CD4-positive, alpha-beta T cell (primary cell): ENCODE results near the gene SCGB1C2. TPM values are rescaled to one million over a fixed set of nuclear protein-coding genes. Genes with fewer than 3 reads are reported as not detected.

Experiments
- ATAC-seq: fragments of 200-7000 bp; cut with Tn5 transposase; one replicate; pipeline ENCODE4 v1.10.0; 2022; ENCODE audit warnings: mild to moderate bottlenecking; ENCODE audit not compliant: poor library complexity
- CTCF ChIA-PET: fragments of 350-600 bp; sonication (Branson Sonifier 250); formaldehyde crosslinking; loops from one replicate; lab custom pipeline; 2021; ENCODE audit warnings: antibody characterized with exemption, inconsistent platforms; lab: Charles Lee
- POLR2A ChIA-PET: fragments of 350-600 bp; sonication (Branson Sonifier 250); formaldehyde crosslinking; loops from one replicate; lab custom pipeline; 2021; ENCODE audit warnings: antibody characterized with exemption, inconsistent platforms; lab: Charles Lee
- DNase-seq, 14 experiments: peaks; one replicate each; pipeline ENCODE4 v3.0.0-alpha.2; 2013 to 2020; ENCODE audit warnings: mixed read lengths in 2 of 14
- H3K27ac ChIP-seq, 2 donors: one replicate each; pipeline versions ENCODE4 v1.5.1 to v1.7.0; 2013; ENCODE audit warnings: low read length in 2 of 2, low read depth in 1 of 2, mild to moderate bottlenecking in 1 of 2
- H3K27me3 ChIP-seq, 2 experiments: 1 replicate in 1 of 2; 2 replicates in 1 of 2; pipeline versions ENCODE4 v1.6.1 to v1.7.0; 2013; ENCODE audit warnings: low read length in 2 of 2, control low read depth in 1 of 2, mild to moderate bottlenecking in 1 of 2, moderate library complexity in 1 of 2; ENCODE audit not compliant: insufficient read depth in 2 of 2, control insufficient read depth in 1 of 2
- H3K36me3 ChIP-seq: one replicate; pipeline ENCODE4 v1.6.1; 2013; ENCODE audit warnings: low read length, control low read depth; ENCODE audit not compliant: insufficient read depth
- H3K4me1 ChIP-seq: one replicate; pipeline ENCODE4 v1.6.1; 2013; ENCODE audit warnings: low read length, control low read depth; ENCODE audit not compliant: insufficient read depth
- H3K4me3 ChIP-seq: one replicate; pipeline ENCODE4 v1.5.1; 2013; ENCODE audit warnings: mild to moderate bottlenecking, low read length, moderate library complexity
- H3K9me3 ChIP-seq, 2 experiments: 1 replicate in 1 of 2; 2 replicates in 1 of 2; pipeline versions ENCODE4 v1.6.1 to v1.7.0; 2013; ENCODE audit warnings: low read length in 2 of 2, mild to moderate bottlenecking in 2 of 2, control low read depth in 1 of 2, moderate library complexity in 1 of 2; ENCODE audit not compliant: control insufficient read depth in 1 of 2, insufficient read depth in 1 of 2
- H3K27ac Mint-ChIP-seq: one replicate; pipeline ENCODE4 v1.8.0; 2020; ENCODE audit warnings: mixed read lengths
- H3K27me3 Mint-ChIP-seq: one replicate; pipeline ENCODE4 v1.8.0; 2021; ENCODE audit warnings: mixed read lengths
- H3K36me3 Mint-ChIP-seq: one replicate; pipeline ENCODE4 v1.8.0; 2021; ENCODE audit warnings: low read depth, mixed read lengths
- H3K4me1 Mint-ChIP-seq: one replicate; pipeline ENCODE4 v1.8.0; 2021; ENCODE audit warnings: low read depth, mixed read lengths
- H3K4me3 Mint-ChIP-seq: one replicate; pipeline ENCODE4 v1.8.0; 2020; ENCODE audit warnings: mild to moderate bottlenecking, mixed read lengths
- H3K9me3 Mint-ChIP-seq: one replicate; pipeline ENCODE4 v1.8.0; 2020; ENCODE audit warnings: mixed read lengths
- CTCF ChIP-seq: fragments of 200-600 bp; IDR thresholded peaks from one replicate; pipeline ENCODE4 v1.8.0; 2022; ENCODE audit warnings: antibody characterized with exemption, mild to moderate bottlenecking
- intact Hi-C, 2 experiments: fragments of 100-400 bp; cut with DNase I in 1 of 2; cut with micrococcal nuclease in 1 of 2; formaldehyde crosslinking; loops; one replicate each; pipeline versions ENCODE4 v1.15.1 to v1.9.0; 2023 to 2025; cut with DNase I, micrococcal nuclease
- total RNA-seq, 174 experiments: library from RNA in 2 of 174; stranded (reverse) in 2 of 174; gene quantifications; one replicate each; pipeline ENCODE4 v1.2.3 and lab custom pipeline; 2021 to 2026

Gene SCGB1C2
- total RNA-seq, 2 experiments from 2014 or later, result not detected

GRCh38 chr17:146983-147761 is 9.8 kb downstream of the SCGB1C2 start:
- H3K36me3 Mint-ChIP-seq, result no peaks in the 10 kb centered on the region
- ChIA-PET CTCF (no interaction called here), POLR2A (no interaction called here)
- H3K4me3 Mint-ChIP-seq, result no peak overlapping the region
- no peak for ATAC-seq
- intact Hi-C loops, result no loop called here
- H3K4me1 ChIP-seq, result peaks cover 5% of the 10 kb centered on the region
- no peaks in the 10 kb centered on the region for H3K4me1 Mint-ChIP-seq
- H3K27me3 ChIP-seq, result no peaks in the 10 kb centered on the region
- H3K9me3 ChIP-seq, result no peaks in the 10 kb centered on the region
- no peak overlapping the region for H3K27ac ChIP-seq
- H3K27ac Mint-ChIP-seq, result no peak overlapping the region
- H3K4me3 ChIP-seq, result no peak overlapping the region
- H3K9me3 Mint-ChIP-seq, result no peaks in the 10 kb centered on the region
- no peaks in the 10 kb centered on the region for H3K27me3 Mint-ChIP-seq
- peak in 1 of 14 experiments; percentile 22 for DNase-seq
- no peak for TF ChIP-seq CTCF
- H3K36me3 ChIP-seq, result no peaks in the 10 kb centered on the region

DNA sequence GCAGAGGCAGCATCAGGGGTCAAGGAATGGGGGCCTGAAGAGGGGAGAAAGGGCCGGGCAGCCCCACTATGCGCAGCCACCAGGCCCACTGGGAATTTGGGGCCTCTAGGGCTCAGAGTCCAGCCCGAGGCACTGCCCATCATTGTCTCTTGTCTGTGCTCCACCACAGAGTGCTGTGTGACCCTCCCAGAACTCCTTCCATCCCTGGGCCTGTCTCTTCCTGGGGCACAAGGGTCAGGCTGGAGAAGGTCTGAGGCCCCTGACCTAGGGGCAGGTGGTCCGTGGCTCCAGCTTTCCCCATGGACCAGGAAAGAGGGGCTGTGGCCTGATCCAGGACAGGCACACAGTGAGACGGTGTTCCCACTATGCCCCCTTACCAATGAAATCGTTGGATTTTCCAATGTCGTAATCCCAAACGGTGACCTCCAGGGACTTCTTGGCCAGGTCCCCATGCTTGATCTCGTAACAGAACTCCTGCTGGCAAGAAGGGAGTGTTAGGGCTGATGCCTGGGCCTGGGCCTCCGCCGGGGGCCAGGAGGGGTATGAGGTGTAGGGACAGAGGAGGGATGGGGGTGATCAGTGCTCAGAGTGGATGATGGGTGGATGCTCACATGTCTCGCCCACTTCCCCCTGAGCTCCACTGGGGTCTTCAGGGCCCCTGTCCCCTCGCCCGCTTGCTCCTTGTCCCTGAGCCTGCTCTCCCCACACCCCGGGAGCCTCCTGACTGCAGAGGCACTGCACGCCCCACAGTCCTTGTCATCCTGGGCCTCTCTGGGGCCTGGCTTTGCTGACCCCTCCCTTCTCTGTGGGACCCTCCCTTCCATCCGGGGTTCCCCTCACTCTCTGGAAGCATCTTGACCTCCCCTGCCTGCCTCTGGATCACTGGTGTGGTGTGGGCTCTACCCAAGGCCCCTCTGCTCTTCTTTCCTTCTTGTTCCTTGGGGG is 10.7 kb downstream of the SCGB1C2 start:
- Histone ChIP-seq H3K4me3 (no peak overlapping the region), H3K27ac (no peak overlapping the region), H3K9me3 (no peaks in the 10 kb centered on the region), H3K27me3 (peaks cover 0 to 5% of the 10 kb centered on the region in 2 experiments), H3K36me3 (no peaks in the 10 kb centered on the region), H3K4me1 (peaks cover 5% of the 10 kb centered on the region)
- TF ChIP-seq CTCF, result no peak
- no peak overlapping the region for H3K27ac Mint-ChIP-seq
- ATAC-seq, result no peak
- H3K4me1 Mint-ChIP-seq, result no peaks in the 10 kb centered on the region
- no peak overlapping the region for H3K4me3 Mint-ChIP-seq
- DNase-seq, result peak in 1 of 14 experiments; percentile 20
- H3K36me3 Mint-ChIP-seq, result no peaks in the 10 kb centered on the region
- H3K27me3 Mint-ChIP-seq, result no peaks in the 10 kb centered on the region
- no peaks in the 10 kb centered on the region for H3K9me3 Mint-ChIP-seq
- intact Hi-C loops, result no loop called here
- POLR2A ChIA-PET, result no interaction called here
- CTCF ChIA-PET, result no interaction called here

DNA sequence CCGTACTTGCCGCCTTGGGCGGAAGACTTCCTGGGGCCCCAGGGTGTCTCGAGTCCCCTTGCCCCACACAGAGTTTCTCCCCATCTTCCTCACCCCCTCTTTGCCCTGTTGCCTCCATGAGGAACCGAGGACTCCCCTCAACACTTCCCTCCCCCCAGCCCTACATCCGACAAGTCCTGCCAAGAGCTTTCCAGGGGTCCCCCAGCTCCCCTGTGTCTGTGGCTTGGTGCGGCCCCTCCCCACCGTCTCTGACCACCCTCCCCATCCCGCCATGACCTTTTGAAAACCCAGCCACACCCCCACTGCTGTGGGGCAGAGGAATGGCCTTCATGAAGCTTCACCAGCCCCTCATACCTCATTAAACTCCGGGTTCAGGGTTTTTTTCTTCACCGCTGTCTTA is 11.4 kb downstream of the SCGB1C2 start:
- H3K4me1 Mint-ChIP-seq, result no peaks in the 10 kb centered on the region
- DNase-seq (peak in 1 of 14 experiments; percentile 4), ATAC-seq (no peak)
- ChIA-PET POLR2A (no interaction called here), CTCF (no interaction called here)
- Histone ChIP-seq H3K4me3 (no peak overlapping the region), H3K27ac (no peak overlapping the region), H3K9me3 (no peaks in the 10 kb centered on the region), H3K4me1 (peaks cover under 1% of the 10 kb centered on the region), H3K36me3 (no peaks in the 10 kb centered on the region), H3K27me3 (peaks cover 0 to 5% of the 10 kb centered on the region in 2 experiments)
- H3K4me3 Mint-ChIP-seq, result no peak overlapping the region
- TF ChIP-seq CTCF, result no peak
- intact Hi-C loops, result no loop called here
- no peak overlapping the region for H3K27ac Mint-ChIP-seq
- no peaks in the 10 kb centered on the region for H3K36me3 Mint-ChIP-seq
- H3K9me3 Mint-ChIP-seq, result no peaks in the 10 kb centered on the region
- H3K27me3 Mint-ChIP-seq, result no peaks in the 10 kb centered on the region
